Prostate gland (tissue), 2 donors: ENCODE results near the gene ARHGEF40. TPM values are rescaled to one million over a fixed set of nuclear protein-coding genes. Genes with fewer than 3 reads are reported as not detected.

Experiments used
- DNase-seq: peaks from one replicate; pipeline ENCODE4 v3.0.0-alpha.2; 2019; ENCODE audit warnings: low spot score
- H3K27ac ChIP-seq, 2 donors: fragments of 200-600 bp; sonication (generic); 2 replicates each; pipeline ENCODE4 v1.5.1; 2017 to 2019
- H3K27me3 ChIP-seq: fragments of 200-600 bp; sonication (generic); replicated peaks from 2 replicates; pipeline ENCODE4 v1.5.1; 2019; ENCODE audit not compliant: insufficient read depth
- H3K36me3 ChIP-seq, 2 donors: fragments of 200-600 bp; sonication (generic); 1 replicate in 1 of 2; 2 replicates in 1 of 2; pipeline versions ENCODE4 v1.5.1 to v1.8.1; 2017 to 2019
- H3K4me1 ChIP-seq: fragments of 200-600 bp; sonication (generic); replicated peaks from 2 replicates; pipeline ENCODE4 v1.5.1; 2019
- H3K4me3 ChIP-seq, 2 donors: fragments of 200-600 bp; sonication (generic); 2 replicates each; pipeline ENCODE4 v1.5.1; 2017 to 2019
- H3K9me3 ChIP-seq: fragments of 200-600 bp; sonication (generic); 2 replicates; pipeline ENCODE4 v1.5.1; 2017
- POLR2A ChIP-seq: fragments of 450-650 bp; IDR thresholded peaks from one replicate; pipeline ENCODE4 v1.6.1; 2016; ENCODE audit warnings: antibody characterized with exemption, mild to moderate bottlenecking
- POLR2AphosphoS5 ChIP-seq: sonication (generic); formaldehyde crosslinking; IDR thresholded peaks from one replicate; pipeline ENCODE4 v1.6.1; 2017; ENCODE audit warnings: antibody characterized with exemption
- WGBS: methylation state at CpG from one replicate; pipeline ENCODE4 v1.1.5; 2018; 5-methylcytosine and 5-hydroxymethylcytosine counted together
- intact Hi-C: fragments of 100-400 bp; cut with DNase I; formaldehyde crosslinking; loops from one replicate; pipeline ENCODE4 v1.14.2; 2022
- total RNA-seq, 2 donors: library from RNA; depleted of rRNA; stranded (reverse); fragments of >200 nt; gene quantifications; one replicate each; pipeline ENCODE4 v1.1.0, GENCODE V29; 2016
- TF ChIP-seq, protein P1 (sequence below), 4 experiments: fragments of 200-600 bp in 2 of 4; fragments of 450-650 bp in 2 of 4; sonication (generic) in 2 of 4; IDR thresholded peaks; 1 replicate in 3 of 4; 2 replicates in 1 of 4; pipeline ENCODE4 v1.5.1; 2016 to 2019; ENCODE audit warnings: antibody characterized with exemption in 4 of 4, mild to moderate bottlenecking in 2 of 4, moderate library complexity in 2 of 4

ARHGEF40 gene
- total RNA-seq, 2 donors from 2014 or later, result 12.4 to 37.7 TPM

DNA sequence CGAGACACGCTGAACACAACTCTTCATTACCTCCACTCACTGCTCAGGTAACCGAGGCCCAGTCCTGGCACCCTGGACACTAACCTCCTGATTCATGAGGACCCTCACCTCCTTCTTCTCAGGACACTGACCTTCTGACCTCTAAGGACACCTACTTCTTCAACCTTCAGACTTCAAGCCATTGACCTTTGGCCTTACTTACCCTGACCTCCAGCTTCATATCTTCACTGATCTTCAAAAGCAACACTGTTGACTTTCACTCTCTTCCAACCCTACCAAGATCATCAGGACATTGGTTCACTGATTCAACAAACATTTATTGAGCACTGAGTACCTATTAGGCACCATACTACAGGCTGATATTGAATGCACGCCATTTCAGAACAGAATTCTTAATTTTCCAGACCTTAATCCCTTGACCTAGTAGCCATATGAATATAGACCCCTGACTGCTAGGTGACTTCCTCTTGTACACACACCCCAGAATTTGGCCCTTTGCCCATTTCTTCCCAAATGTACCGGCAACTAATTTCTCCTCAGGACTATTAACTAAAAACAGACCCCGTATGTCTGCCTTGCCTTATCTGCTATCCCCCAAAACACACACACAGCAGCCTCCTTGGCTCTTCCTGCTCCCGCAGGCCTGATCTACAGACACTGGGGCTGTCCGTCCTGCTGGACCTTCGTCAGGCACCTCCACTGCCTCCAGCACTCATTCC, 5.8 kb downstream of the ARHGEF40 start:
- Histone ChIP-seq H3K36me3 (peaks cover 0 to 4% of the 10 kb centered on the region in 2 donors), H3K4me3 (no peak overlapping the region), H3K27ac (no peak overlapping the region), H3K27me3 (no peaks in the 10 kb centered on the region), H3K4me1 (peaks cover 7% of the 10 kb centered on the region), H3K9me3 (no peaks in the 10 kb centered on the region)
- intact Hi-C loops, result no loop called here
- no peak for TF ChIP-seq POLR2AphosphoS5
- TF ChIP-seq POLR2A, result no peak
- TF ChIP-seq, protein P1, sequence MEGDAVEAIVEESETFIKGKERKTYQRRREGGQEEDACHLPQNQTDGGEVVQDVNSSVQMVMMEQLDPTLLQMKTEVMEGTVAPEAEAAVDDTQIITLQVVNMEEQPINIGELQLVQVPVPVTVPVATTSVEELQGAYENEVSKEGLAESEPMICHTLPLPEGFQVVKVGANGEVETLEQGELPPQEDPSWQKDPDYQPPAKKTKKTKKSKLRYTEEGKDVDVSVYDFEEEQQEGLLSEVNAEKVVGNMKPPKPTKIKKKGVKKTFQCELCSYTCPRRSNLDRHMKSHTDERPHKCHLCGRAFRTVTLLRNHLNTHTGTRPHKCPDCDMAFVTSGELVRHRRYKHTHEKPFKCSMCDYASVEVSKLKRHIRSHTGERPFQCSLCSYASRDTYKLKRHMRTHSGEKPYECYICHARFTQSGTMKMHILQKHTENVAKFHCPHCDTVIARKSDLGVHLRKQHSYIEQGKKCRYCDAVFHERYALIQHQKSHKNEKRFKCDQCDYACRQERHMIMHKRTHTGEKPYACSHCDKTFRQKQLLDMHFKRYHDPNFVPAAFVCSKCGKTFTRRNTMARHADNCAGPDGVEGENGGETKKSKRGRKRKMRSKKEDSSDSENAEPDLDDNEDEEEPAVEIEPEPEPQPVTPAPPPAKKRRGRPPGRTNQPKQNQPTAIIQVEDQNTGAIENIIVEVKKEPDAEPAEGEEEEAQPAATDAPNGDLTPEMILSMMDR (IDR thresholded peaks at IDR 0.05), result no peak
- DNase-seq, result no peak
- WGBS, result 88% methylated on average over 9 of the region's 9 CpGs

DNA sequence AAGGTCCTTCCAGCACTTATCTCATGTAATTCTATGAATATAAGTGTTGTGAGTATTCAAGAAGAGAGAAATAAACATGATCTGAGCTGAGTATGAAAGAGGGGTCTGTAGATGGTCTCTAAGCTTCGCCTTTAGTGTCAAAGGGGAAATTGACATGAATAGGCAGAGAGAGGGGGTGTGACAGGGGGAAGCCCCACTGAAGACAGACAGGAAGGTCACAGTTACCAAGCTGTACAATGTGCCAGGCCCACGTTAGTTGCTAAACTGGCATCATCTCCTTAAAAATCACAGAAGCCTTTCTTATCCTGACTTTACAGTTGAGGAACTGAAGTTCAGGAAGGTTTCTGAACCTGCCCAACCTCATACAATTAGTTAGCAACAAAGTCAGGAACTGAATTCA, 7.6 kb downstream of the ARHGEF40 start:
- intact Hi-C loops, result no loop called here
- no peak for DNase-seq
- no peak for TF ChIP-seq POLR2AphosphoS5
- no peak for TF ChIP-seq POLR2A
- TF ChIP-seq, protein P1 (IDR thresholded peaks at IDR 0.05), result no peak
- Histone ChIP-seq H3K27me3 (no peaks in the 10 kb centered on the region), H3K4me3 (no peak overlapping the region), H3K4me1 (no peaks in the 10 kb centered on the region), H3K9me3 (no peaks in the 10 kb centered on the region), H3K36me3 (peaks cover 0 to 4% of the 10 kb centered on the region in 2 donors), H3K27ac (no peak overlapping the region)
- 77% methylated on average over 2 of the region's 2 CpGs for WGBS

- Histone ChIP-seq H3K27me3 (no peaks in the 10 kb centered on the region), H3K36me3 (peaks cover 0 to 4% of the 10 kb centered on the region in 2 donors), H3K9me3 (no peaks in the 10 kb centered on the region), H3K27ac (no peak overlapping the region), H3K4me3 (no peak overlapping the region), H3K4me1 (no peaks in the 10 kb centered on the region)
- TF ChIP-seq POLR2AphosphoS5, result no peak
- intact Hi-C loops, result no loop called here
- no peak for DNase-seq
- WGBS, result 90% methylated on average over 5 of the region's 5 CpGs
Measured at GRCh38 chr14:21078287-21078686, 8.2 kb downstream of the ARHGEF40 start.

GRCh38 chr14:21078726-21079125, 8.6 kb downstream of the ARHGEF40 start:
- Histone ChIP-seq H3K4me3 (no peak overlapping the region), H3K27ac (no peak overlapping the region), H3K9me3 (no peaks in the 10 kb centered on the region), H3K4me1 (no peaks in the 10 kb centered on the region), H3K27me3 (no peaks in the 10 kb centered on the region), H3K36me3 (peaks cover 0 to 4% of the 10 kb centered on the region in 2 donors)
- intact Hi-C loops, result no loop called here
- WGBS, result 79% methylated on average over 10 of the region's 10 CpGs
- no peak for DNase-seq
- TF ChIP-seq, protein P1 (IDR thresholded peaks at IDR 0.05), result no peak
- TF ChIP-seq POLR2AphosphoS5 (no peak), POLR2A (no peak)

- no peak overlapping the region for H3K27ac ChIP-seq
- H3K4me3 ChIP-seq, result no peak overlapping the region
- H3K9me3 ChIP-seq, result no peaks in the 10 kb centered on the region
- intact Hi-C loops, result no loop called here
- H3K4me1 ChIP-seq, result no peaks in the 10 kb centered on the region
- H3K36me3 ChIP-seq, result peaks cover 0 to 4% of the 10 kb centered on the region in 2 donors
- no peaks in the 10 kb centered on the region for H3K27me3 ChIP-seq
- no peak for DNase-seq
- WGBS, result 91% methylated on average over 17 of the region's 30 CpGs
- TF ChIP-seq POLR2A, result no peak
- TF ChIP-seq, protein P1 (IDR thresholded peaks at IDR 0.05), result no peak
- TF ChIP-seq POLR2AphosphoS5, result no peak
Measured at GRCh38 chr14:21081521-21082142, 11.5 kb downstream of the ARHGEF40 start.
